ENCODE results near the gene HIPK4. TPM values are rescaled to one million over a fixed set of nuclear protein-coding genes. Genes with fewer than 3 reads are reported as not detected.

Gene HIPK4
- total and polyA plus RNA-seq, 2 of the 8 experiments (the other 6 are each of a cell fraction or from before 2014, with no cell fraction given): 0.15 to 0.57 TPM

DNA sequence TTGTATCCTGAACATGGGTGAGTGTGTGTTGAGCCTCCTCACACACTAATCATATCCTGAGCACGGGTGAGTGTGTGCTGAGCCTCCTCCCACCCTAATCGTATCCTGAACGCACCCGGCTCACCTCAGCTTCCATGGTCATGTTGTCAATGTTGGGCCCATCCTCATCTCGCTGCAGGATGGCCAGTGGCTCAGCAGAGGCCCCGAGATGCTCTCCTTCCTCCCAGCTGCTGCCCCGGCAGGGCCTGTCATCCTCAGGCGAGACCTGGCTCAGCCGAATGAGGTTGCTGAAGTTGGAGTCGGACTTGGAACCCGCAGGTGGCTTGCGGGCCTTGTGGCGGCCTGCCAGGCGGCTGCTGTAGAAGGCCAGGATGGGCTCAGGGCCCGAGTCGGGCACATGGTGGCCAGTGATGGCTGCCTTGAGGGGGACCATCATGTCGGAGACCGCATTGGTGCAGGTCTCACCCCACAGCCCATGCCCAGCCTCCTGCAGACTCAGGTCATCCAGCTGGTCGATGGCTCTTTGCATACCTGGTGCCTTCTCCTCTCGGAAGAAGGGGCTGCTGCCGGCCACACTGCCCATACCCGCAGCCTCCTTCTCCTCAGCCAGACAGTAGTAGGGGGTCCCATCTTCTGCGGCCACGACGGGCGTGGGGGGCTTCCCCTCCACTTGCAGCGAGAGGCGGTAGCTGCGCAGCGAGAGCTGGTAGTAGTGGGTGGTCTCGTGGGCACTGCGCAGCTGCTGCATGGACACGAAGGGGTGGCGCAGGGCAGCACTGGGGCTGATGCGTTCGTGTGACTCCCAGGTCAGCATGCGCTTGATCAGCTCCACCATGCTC, 9.6 kb downstream of the HIPK4 start (continued):
- TF ChIP-seq, protein P1, sequence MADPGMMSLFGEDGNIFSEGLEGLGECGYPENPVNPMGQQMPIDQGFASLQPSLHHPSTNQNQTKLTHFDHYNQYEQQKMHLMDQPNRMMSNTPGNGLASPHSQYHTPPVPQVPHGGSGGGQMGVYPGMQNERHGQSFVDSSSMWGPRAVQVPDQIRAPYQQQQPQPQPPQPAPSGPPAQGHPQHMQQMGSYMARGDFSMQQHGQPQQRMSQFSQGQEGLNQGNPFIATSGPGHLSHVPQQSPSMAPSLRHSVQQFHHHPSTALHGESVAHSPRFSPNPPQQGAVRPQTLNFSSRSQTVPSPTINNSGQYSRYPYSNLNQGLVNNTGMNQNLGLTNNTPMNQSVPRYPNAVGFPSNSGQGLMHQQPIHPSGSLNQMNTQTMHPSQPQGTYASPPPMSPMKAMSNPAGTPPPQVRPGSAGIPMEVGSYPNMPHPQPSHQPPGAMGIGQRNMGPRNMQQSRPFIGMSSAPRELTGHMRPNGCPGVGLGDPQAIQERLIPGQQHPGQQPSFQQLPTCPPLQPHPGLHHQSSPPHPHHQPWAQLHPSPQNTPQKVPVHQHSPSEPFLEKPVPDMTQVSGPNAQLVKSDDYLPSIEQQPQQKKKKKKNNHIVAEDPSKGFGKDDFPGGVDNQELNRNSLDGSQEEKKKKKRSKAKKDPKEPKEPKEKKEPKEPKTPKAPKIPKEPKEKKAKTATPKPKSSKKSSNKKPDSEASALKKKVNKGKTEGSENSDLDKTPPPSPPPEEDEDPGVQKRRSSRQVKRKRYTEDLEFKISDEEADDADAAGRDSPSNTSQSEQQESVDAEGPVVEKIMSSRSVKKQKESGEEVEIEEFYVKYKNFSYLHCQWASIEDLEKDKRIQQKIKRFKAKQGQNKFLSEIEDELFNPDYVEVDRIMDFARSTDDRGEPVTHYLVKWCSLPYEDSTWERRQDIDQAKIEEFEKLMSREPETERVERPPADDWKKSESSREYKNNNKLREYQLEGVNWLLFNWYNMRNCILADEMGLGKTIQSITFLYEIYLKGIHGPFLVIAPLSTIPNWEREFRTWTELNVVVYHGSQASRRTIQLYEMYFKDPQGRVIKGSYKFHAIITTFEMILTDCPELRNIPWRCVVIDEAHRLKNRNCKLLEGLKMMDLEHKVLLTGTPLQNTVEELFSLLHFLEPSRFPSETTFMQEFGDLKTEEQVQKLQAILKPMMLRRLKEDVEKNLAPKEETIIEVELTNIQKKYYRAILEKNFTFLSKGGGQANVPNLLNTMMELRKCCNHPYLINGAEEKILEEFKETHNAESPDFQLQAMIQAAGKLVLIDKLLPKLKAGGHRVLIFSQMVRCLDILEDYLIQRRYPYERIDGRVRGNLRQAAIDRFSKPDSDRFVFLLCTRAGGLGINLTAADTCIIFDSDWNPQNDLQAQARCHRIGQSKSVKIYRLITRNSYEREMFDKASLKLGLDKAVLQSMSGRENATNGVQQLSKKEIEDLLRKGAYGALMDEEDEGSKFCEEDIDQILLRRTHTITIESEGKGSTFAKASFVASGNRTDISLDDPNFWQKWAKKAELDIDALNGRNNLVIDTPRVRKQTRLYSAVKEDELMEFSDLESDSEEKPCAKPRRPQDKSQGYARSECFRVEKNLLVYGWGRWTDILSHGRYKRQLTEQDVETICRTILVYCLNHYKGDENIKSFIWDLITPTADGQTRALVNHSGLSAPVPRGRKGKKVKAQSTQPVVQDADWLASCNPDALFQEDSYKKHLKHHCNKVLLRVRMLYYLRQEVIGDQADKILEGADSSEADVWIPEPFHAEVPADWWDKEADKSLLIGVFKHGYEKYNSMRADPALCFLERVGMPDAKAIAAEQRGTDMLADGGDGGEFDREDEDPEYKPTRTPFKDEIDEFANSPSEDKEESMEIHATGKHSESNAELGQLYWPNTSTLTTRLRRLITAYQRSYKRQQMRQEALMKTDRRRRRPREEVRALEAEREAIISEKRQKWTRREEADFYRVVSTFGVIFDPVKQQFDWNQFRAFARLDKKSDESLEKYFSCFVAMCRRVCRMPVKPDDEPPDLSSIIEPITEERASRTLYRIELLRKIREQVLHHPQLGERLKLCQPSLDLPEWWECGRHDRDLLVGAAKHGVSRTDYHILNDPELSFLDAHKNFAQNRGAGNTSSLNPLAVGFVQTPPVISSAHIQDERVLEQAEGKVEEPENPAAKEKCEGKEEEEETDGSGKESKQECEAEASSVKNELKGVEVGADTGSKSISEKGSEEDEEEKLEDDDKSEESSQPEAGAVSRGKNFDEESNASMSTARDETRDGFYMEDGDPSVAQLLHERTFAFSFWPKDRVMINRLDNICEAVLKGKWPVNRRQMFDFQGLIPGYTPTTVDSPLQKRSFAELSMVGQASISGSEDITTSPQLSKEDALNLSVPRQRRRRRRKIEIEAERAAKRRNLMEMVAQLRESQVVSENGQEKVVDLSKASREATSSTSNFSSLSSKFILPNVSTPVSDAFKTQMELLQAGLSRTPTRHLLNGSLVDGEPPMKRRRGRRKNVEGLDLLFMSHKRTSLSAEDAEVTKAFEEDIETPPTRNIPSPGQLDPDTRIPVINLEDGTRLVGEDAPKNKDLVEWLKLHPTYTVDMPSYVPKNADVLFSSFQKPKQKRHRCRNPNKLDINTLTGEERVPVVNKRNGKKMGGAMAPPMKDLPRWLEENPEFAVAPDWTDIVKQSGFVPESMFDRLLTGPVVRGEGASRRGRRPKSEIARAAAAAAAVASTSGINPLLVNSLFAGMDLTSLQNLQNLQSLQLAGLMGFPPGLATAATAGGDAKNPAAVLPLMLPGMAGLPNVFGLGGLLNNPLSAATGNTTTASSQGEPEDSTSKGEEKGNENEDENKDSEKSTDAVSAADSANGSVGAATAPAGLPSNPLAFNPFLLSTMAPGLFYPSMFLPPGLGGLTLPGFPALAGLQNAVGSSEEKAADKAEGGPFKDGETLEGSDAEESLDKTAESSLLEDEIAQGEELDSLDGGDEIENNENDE (IDR thresholded peaks at IDR 0.05; ENCODE audit: insufficient replicate concordance, low read length): no peak
- TF ChIP-seq KDM1A (IDR thresholded peaks at IDR 0.05; ENCODE audit: borderline replicate concordance, low read length) (no peak), RXRA (IDR thresholded peaks at IDR 0.05; ENCODE audit: insufficient read depth, low read depth, low read length) (no peak), JUND (IDR thresholded peaks at IDR 0.05; ENCODE audit: low read length) (no peak), TCF12 (IDR thresholded peaks at IDR 0.05; ENCODE audit: low read depth, low read length) (no peak), RAD21 (IDR thresholded peaks at IDR 0.05 in 1 of 2, conservative IDR thresholded peaks at IDR 0.05 in 1 of 2; ENCODE audit: low read depth in 2 of 2, low read length in 2 of 2) (no peak)

Data from H1 (cell line).